Spleen (tissue), 11 donors: ENCODE results near the gene ABCG5. TPM values are rescaled to one million over a fixed set of nuclear protein-coding genes. Genes with fewer than 3 reads are reported as not detected.
A peak's percentile ranks its signal among the peaks of the same experiment; 100 is the strongest.

Source experiments
- DNase-seq: peaks from one replicate; pipeline ENCODE4 v3.0.0-alpha.2; 2020
- H3K27ac ChIP-seq, 8 donors: fragments of 200-600 bp; sonication (generic) in 7 of 8; 1 replicate in 4 of 8; 2 replicates in 4 of 8; pipeline versions ENCODE4 v1.5.0 to v1.8.0; 2016 to 2021; ENCODE audit warnings: inconsistent platforms in 4 of 8, mild to moderate bottlenecking in 4 of 8, moderate library complexity in 1 of 8
- H3K27me3 ChIP-seq, 7 donors: fragments of 200-600 bp; sonication (generic) in 6 of 7; replicated peaks in 1 of 7; 1 replicate in 4 of 7; 2 replicates in 3 of 7; pipeline versions ENCODE4 v1.5.0 to v1.8.0; 2016 to 2021; ENCODE audit warnings: inconsistent platforms in 3 of 7, mild to moderate bottlenecking in 1 of 7
- H3K36me3 ChIP-seq, 6 donors: fragments of 200-600 bp; sonication (generic) in 5 of 6; 1 replicate in 4 of 6; 2 replicates in 2 of 6; pipeline versions ENCODE4 v1.5.0 to v1.8.0; 2016 to 2021; ENCODE audit warnings: inconsistent platforms in 2 of 6
- H3K4me1 ChIP-seq, 6 donors: fragments of 200-600 bp; sonication (generic) in 5 of 6; 1 replicate in 3 of 6; 2 replicates in 3 of 6; pipeline versions ENCODE4 v1.5.0 to v1.8.0; 2016 to 2021; ENCODE audit warnings: inconsistent platforms in 3 of 6
- H3K4me3 ChIP-seq, 8 donors: fragments of 200-600 bp; sonication (generic) in 7 of 8; 1 replicate in 4 of 8; 2 replicates in 4 of 8; pipeline versions ENCODE4 v1.5.0 to v1.8.0; 2016 to 2021; ENCODE audit warnings: inconsistent platforms in 4 of 8, mild to moderate bottlenecking in 4 of 8, moderate library complexity in 2 of 8
- H3K9me3 ChIP-seq, 8 donors: fragments of 200-600 bp; sonication (generic) in 7 of 8; 1 replicate in 4 of 8; 2 replicates in 4 of 8; pipeline versions ENCODE4 v1.5.0 to v1.8.0; 2016 to 2021; ENCODE audit warnings: inconsistent platforms in 4 of 8
- CTCF ChIP-seq, 11 experiments: fragments of 200-600 bp in 7 of 11; fragments of 450-650 bp in 4 of 11; sonication (generic) in 4 of 11; IDR thresholded peaks in 8 of 11; conservative IDR thresholded peaks in 3 of 11; 1 replicate in 7 of 11; 2 replicates in 4 of 11; pipeline versions ENCODE4 v1.4.0 to v1.8.0; 2016 to 2021; ENCODE audit warnings: antibody characterized with exemption in 11 of 11, inconsistent platforms in 4 of 11, mild to moderate bottlenecking in 1 of 11
- POLR2A ChIP-seq, 3 donors: fragments of 450-650 bp; IDR thresholded peaks; one replicate each; pipeline ENCODE4 v1.5.1; 2017; ENCODE audit warnings: antibody characterized with exemption in 3 of 3, mild to moderate bottlenecking in 1 of 3
- POLR2AphosphoS5 ChIP-seq, 3 donors: sonication (generic); formaldehyde crosslinking; IDR thresholded peaks; one replicate each; pipeline ENCODE4 v1.5.1; 2017; ENCODE audit warnings: antibody characterized with exemption in 3 of 3
- WGBS, 5 donors: extraction: QIAGEN DNeasy Blood & Tissue Kit in 3 of 5; methylation state at CpG; one replicate each; pipeline versions ENCODE4 v1.1.5 to v1.1.7; 2013 to 2018; 5-methylcytosine and 5-hydroxymethylcytosine counted together
- intact Hi-C: fragments of 100-400 bp; cut with DNase I; formaldehyde crosslinking; loops from one replicate; pipeline ENCODE4 v1.15.0; 2023; ENCODE audit warnings: low total_unique reads
- polyA plus RNA-seq, 3 donors: library from polyadenylated mRNA; stranded (reverse); fragments of 200-250 nt; gene quantifications; one replicate each; pipeline ENCODE4 v1.2.1, GENCODE V29; 2013
- total RNA-seq, 7 donors: library from RNA; depleted of rRNA in 3 of 7; stranded (reverse); fragments of >200 nt in 3 of 7; fragmentation: NEBNext Ultra II Directional in 4 of 7; extraction: Animal tissue kit (Norgen Biotek cat#: 25700) in 4 of 7; gene quantifications; one replicate each; pipeline versions ENCODE4 v1.1.0 to v1.2.1, GENCODE V29; 2016 to 2021
- donor health status: healthy with polysubstance abuse.
- donor health status: DM: no; HTN: no; CAD: no; lungs with moderate emphysema.
- donor health status: DM: no; HTN: no; CAD: no.
- donor health status: Bipolar disorder and iron deficiency.
- donor health status: healthy.
- donor health status: DM: no; HTN: no; CAD: no.
- donor health status: DM: yes; HTN: yes; CAD: no.

The ABCG5 gene
- total and polyA plus RNA-seq, 10 donors = 0.05 to 0.37 (median 0.25) TPM; not detected in 6

- H3K27ac ChIP-seq = peak overlapping the region in 7 of 8 donors; percentile 65 to 89 (median 79)
- peaks cover 0 to 2% (median 0%) of the 10 kb centered on the region in 7 donors for H3K27me3 ChIP-seq
- WGBS, 5 donors = 18 to 34% (median 32%) methylated on average over 7 of the region's 7 CpGs
- peaks cover 0 to 20% (median 11%) of the 10 kb centered on the region in 6 donors for H3K4me1 ChIP-seq
- H3K4me3 ChIP-seq = peak overlapping the region; percentile 56 to 94 (median 86)
- no peaks in the 10 kb centered on the region for H3K9me3 ChIP-seq
- no peak for DNase-seq
- no peak for TF ChIP-seq CTCF (IDR thresholded peaks at IDR 0.05 in 8 of 11, conservative IDR thresholded peaks at IDR 0.05 in 3 of 11)
- H3K36me3 ChIP-seq = peaks cover 0 to 19% (median 4%) of the 10 kb centered on the region in 6 donors
- intact Hi-C loops = no loop called here
These were observed 64.0 kb downstream of the ABCG5 start for GRCh38 chr2:43774617-43775016.

- TF ChIP-seq CTCF (IDR thresholded peaks at IDR 0.05 in 8 of 11, conservative IDR thresholded peaks at IDR 0.05 in 3 of 11) (no peak), POLR2A (IDR thresholded peaks at IDR 0.05) (no peak), POLR2AphosphoS5 (IDR thresholded peaks at IDR 0.05) (peak; percentile 82 to 92 (median 85))
- peaks cover 0 to 20% (median 11%) of the 10 kb centered on the region in 6 donors for H3K4me1 ChIP-seq
- peaks cover 0 to 14% (median 4%) of the 10 kb centered on the region in 6 donors for H3K36me3 ChIP-seq
- WGBS, 5 donors = 0 to 1% (median 1%) methylated on average over 31 of the region's 31 CpGs
- peaks cover 0 to 4% (median 0%) of the 10 kb centered on the region in 7 donors for H3K27me3 ChIP-seq
- H3K4me3 ChIP-seq = peak within 1 kb of the TSS; percentile 56 to 94 (median 86)
- peak within 1 kb of the TSS in 7 of 8 donors; percentile 65 to 89 (median 79) for H3K27ac ChIP-seq
- DNase-seq = peak; percentile 95
- intact Hi-C loops = no loop called here
- no peaks in the 10 kb centered on the region for H3K9me3 ChIP-seq
These were observed 64.6 kb downstream of the ABCG5 start, which contains the start of gene DYNC2LI1 for GRCh38 chr2:43773876-43774613. DYNC2LI1 (plus strand) TSS chr2:43774039; CDS start chr2:43774139, 100 bp downstream.

GRCh38 chr2:43766006-43766405, 72.6 kb downstream of the ABCG5 start:
- Histone ChIP-seq H3K36me3 (peaks cover 0 to 8% (median 0%) of the 10 kb centered on the region in 6 donors), H3K4me3 (no peak overlapping the region), H3K27me3 (peaks cover 0 to 4% (median 0%) of the 10 kb centered on the region in 7 donors), H3K4me1 (no peaks in the 10 kb centered on the region), H3K9me3 (no peaks in the 10 kb centered on the region), H3K27ac (no peak overlapping the region)
- no peak for DNase-seq
- 86 to 95% (median 89%) methylated on average over 4 of the region's 4 CpGs for WGBS, 5 donors
- intact Hi-C loops = no loop called here
- TF ChIP-seq CTCF (IDR thresholded peaks at IDR 0.05 in 8 of 11, conservative IDR thresholded peaks at IDR 0.05 in 3 of 11) (no peak), POLR2A (IDR thresholded peaks at IDR 0.05) (no peak), POLR2AphosphoS5 (IDR thresholded peaks at IDR 0.05) (no peak)

GRCh38 chr2:43764086-43764705, 74.4 kb downstream of the ABCG5 start:
- WGBS, 5 donors = 54 to 90% (median 68%) methylated on average over 1 of the region's 1 CpG
- no peak for DNase-seq
- Histone ChIP-seq H3K9me3 (no peaks in the 10 kb centered on the region), H3K4me1 (no peaks in the 10 kb centered on the region), H3K4me3 (no peak overlapping the region), H3K27ac (no peak overlapping the region), H3K36me3 (peaks cover 0 to 8% (median 0%) of the 10 kb centered on the region in 6 donors), H3K27me3 (no peaks in the 10 kb centered on the region)
- intact Hi-C loops = no loop called here
- TF ChIP-seq POLR2AphosphoS5 (IDR thresholded peaks at IDR 0.05) (no peak), CTCF (IDR thresholded peaks at IDR 0.05 in 8 of 11, conservative IDR thresholded peaks at IDR 0.05 in 3 of 11) (no peak), POLR2A (IDR thresholded peaks at IDR 0.05) (no peak)
